Parathyroid adenoma (tissue), 2 donors: ENCODE data around the gene TRIP10.

Source experiments
- H2AFZ ChIP-seq: fragments of 300-600 bp; sonication (generic); one replicate; pipeline ENCODE4 v1.7.0; 2017; ENCODE audit warnings: antibody characterized with exemption, mild to moderate bottlenecking
- H3K27ac ChIP-seq: fragments of 300-600 bp; sonication (generic); one replicate; pipeline ENCODE4 v1.7.0; 2017
- H3K27me3 ChIP-seq: fragments of 300-600 bp; sonication (generic); one replicate; pipeline ENCODE4 v1.7.0; 2017; ENCODE audit warnings: low read length; ENCODE audit not compliant: control insufficient read depth, insufficient read depth
- H3K36me3 ChIP-seq: fragments of 300-600 bp; sonication (generic); one replicate; pipeline ENCODE4 v1.7.0; 2017; ENCODE audit warnings: low read length; ENCODE audit not compliant: control insufficient read depth, insufficient read depth
- H3K4me1 ChIP-seq: fragments of 300-600 bp; sonication (generic); one replicate; pipeline ENCODE4 v1.7.0; 2017; ENCODE audit warnings: control low read depth
- H3K4me2 ChIP-seq: fragments of 300-600 bp; sonication (generic); one replicate; pipeline ENCODE4 v1.7.0; 2017; ENCODE audit warnings: low read length
- H3K4me3 ChIP-seq: fragments of 300-600 bp; sonication (generic); one replicate; pipeline ENCODE4 v1.7.0; 2017; ENCODE audit warnings: low read depth, low read length
- H3K79me2 ChIP-seq: fragments of 300-600 bp; sonication (generic); one replicate; pipeline ENCODE4 v1.7.0; 2017; ENCODE audit warnings: control low read depth
- H3K9ac ChIP-seq: fragments of 300-600 bp; sonication (generic); one replicate; pipeline ENCODE4 v1.7.0; 2017; ENCODE audit warnings: mild to moderate bottlenecking
- H3K9me3 ChIP-seq: fragments of 300-600 bp; sonication (generic); one replicate; pipeline ENCODE4 v1.7.0; 2017; ENCODE audit warnings: low read length; ENCODE audit not compliant: control insufficient read depth
- CTCF ChIP-seq: fragments of 300-600 bp; sonication (generic); IDR thresholded peaks from one replicate; pipeline ENCODE4 v1.7.0; 2017; ENCODE audit warnings: antibody characterized with exemption, mild to moderate bottlenecking
- donor health status: primary hyperparathyroidism.

The TRIP10 gene

GRCh38 chr19:6730153-6730804, 9.2 kb upstream of the TRIP10 start:
- no peaks in the 10 kb centered on the region for H3K36me3 ChIP-seq
- no peaks in the 10 kb centered on the region for H3K79me2 ChIP-seq
- no peak overlapping the region for H3K9ac ChIP-seq
- H3K9me3 ChIP-seq = no peaks in the 10 kb centered on the region
- no peak overlapping the region for H3K4me2 ChIP-seq
- no peaks in the 10 kb centered on the region for H3K4me1 ChIP-seq
- no peak overlapping the region for H2AFZ ChIP-seq
- H3K4me3 ChIP-seq = no peak overlapping the region
- no peak overlapping the region for H3K27ac ChIP-seq
- H3K27me3 ChIP-seq = no peaks in the 10 kb centered on the region
- TF ChIP-seq CTCF = no peak

GRCh38 chr19:6730941-6731670, 8.4 kb upstream of the TRIP10 start:
- no peak overlapping the region for H3K9ac ChIP-seq
- H3K9me3 ChIP-seq = no peaks in the 10 kb centered on the region
- H3K27me3 ChIP-seq = no peaks in the 10 kb centered on the region
- no peak overlapping the region for H3K4me2 ChIP-seq
- H3K4me3 ChIP-seq = no peak overlapping the region
- no peak overlapping the region for H2AFZ ChIP-seq
- no peaks in the 10 kb centered on the region for H3K79me2 ChIP-seq
- TF ChIP-seq CTCF = no peak
- peaks cover 1% of the 10 kb centered on the region for H3K4me1 ChIP-seq
- no peak overlapping the region for H3K27ac ChIP-seq
- no peaks in the 10 kb centered on the region for H3K36me3 ChIP-seq

- Histone ChIP-seq H3K4me1 (peaks cover 5% of the 10 kb centered on the region), H3K9ac (no peak overlapping the region), H3K36me3 (no peaks in the 10 kb centered on the region), H3K4me2 (no peak overlapping the region), H3K27ac (no peak overlapping the region), H3K4me3 (no peak overlapping the region), H3K79me2 (no peaks in the 10 kb centered on the region), H3K27me3 (no peaks in the 10 kb centered on the region), H2AFZ (no peak overlapping the region), H3K9me3 (no peaks in the 10 kb centered on the region)
- no peak for TF ChIP-seq CTCF
Measured at GRCh38 chr19:6731822-6732221, 7.7 kb upstream of the TRIP10 start.

GRCh38 chr19:6732803-6733337, 6.6 kb upstream of the TRIP10 start:
- TF ChIP-seq CTCF = no peak
- Histone ChIP-seq H3K79me2 (no peaks in the 10 kb centered on the region), H3K4me3 (no peak overlapping the region), H3K4me2 (no peak overlapping the region), H3K27ac (no peak overlapping the region), H3K27me3 (no peaks in the 10 kb centered on the region), H3K4me1 (peaks cover 5% of the 10 kb centered on the region), H3K9me3 (no peaks in the 10 kb centered on the region), H2AFZ (no peak overlapping the region), H3K9ac (no peak overlapping the region), H3K36me3 (no peaks in the 10 kb centered on the region)
